ENCODE results near the gene S100A14. TPM values are rescaled to one million over a fixed set of nuclear protein-coding genes. Genes with fewer than 3 reads are reported as not detected.

The S100A14 gene
- total RNA-seq, 1 donor = 0.36 TPM

DNA sequence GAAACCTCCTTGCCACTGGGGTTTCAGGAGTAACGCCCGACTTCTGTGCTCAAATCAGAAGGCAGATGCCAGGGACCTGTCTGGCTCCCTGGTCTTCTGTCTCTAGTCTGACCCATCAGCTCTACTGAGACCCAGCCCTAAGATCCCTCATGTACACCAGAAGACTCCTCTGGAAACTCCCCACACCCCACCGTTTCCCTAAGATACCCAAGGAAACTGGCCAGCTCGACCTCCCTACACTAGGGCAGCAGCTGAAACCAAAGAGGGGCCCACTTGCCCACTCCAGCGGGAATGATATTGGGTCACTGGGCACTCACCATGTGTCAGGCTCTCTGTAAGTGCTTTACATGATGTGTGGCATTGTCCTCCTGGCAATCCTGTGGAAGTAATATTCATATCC lies 2.7 kb downstream of the S100A14 start:
- H3K79me2 ChIP-seq (ENCODE audit: insufficient read depth, low read length) = peaks cover 48% of the 10 kb centered on the region

DNA sequence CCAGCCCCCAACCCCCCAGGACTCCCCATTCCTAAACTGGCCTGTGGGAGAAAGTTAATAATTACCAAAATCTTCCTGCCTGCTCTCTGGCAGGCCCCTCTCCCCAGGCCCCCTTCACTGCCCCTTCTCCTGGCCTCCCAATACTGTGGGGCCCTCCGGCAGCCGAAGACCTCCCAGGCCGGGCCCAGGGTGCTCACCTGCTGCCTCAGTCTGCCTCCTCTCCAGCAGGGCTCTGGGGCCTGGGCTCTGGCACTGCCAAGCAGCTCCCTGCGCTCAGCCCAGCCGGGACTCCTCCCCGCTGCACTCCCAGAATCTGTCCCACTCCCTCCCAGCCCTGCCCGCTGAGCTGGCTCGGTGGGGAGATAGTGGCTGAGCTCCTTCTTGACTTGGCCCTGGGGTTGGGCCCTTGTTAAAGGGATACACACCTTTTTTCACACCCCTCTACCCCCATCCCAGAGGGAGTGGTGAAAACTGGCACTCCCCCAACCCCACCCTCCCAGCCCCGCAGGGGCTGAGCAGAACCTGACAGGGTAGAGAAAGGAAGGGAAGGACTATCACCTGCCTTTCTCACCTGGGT lies 3.3 kb downstream of the S100A14 start, which contains the start of gene S100A16:
Gene S100A16, minus strand, starts transcription at position 383 of the 577 bp plus-strand sequence. CDS start 4,986 bp downstream, outside the sequence.
- DNase-seq (ENCODE audit: insufficient read length, low spot score, missing footprints) = peak; percentile 98
- peak within 1 kb of the TSS; percentile 78 for H3K27ac ChIP-seq (ENCODE audit: low read depth, low read length)
- H3K79me2 ChIP-seq (ENCODE audit: insufficient read depth, low read length) = peaks cover 54% of the 10 kb centered on the region

More for the DNA sequence above, 2.7 kb downstream of the S100A14 start:
- Histone ChIP-seq H3K4me1 (ENCODE audit: insufficient read depth, low read length) (peaks cover 43% of the 10 kb centered on the region), H3K9me3 (ENCODE audit: low read depth, low read length) (no peaks in the 10 kb centered on the region), H3K4me3 (ENCODE audit: insufficient read depth, low read length) (peak overlapping the region; percentile 88), H4K20me1 (ENCODE audit: insufficient read depth, low read length) (peaks cover 18% of the 10 kb centered on the region), H3K27ac (ENCODE audit: low read depth, low read length) (no peak overlapping the region), H2AFZ (ENCODE audit: low read length) (peak overlapping the region; percentile 60), H3K4me2 (ENCODE audit: insufficient read depth, low read length) (peak overlapping the region; percentile 91), H3K36me3 (ENCODE audit: insufficient read depth, low read length) (peaks cover 4% of the 10 kb centered on the region), H3K27me3 (ENCODE audit: insufficient read depth, low read length) (no peaks in the 10 kb centered on the region)
- DNase-seq (ENCODE audit: insufficient read length, low spot score, missing footprints) = peak; percentile 81
- TF ChIP-seq, protein P1, sequence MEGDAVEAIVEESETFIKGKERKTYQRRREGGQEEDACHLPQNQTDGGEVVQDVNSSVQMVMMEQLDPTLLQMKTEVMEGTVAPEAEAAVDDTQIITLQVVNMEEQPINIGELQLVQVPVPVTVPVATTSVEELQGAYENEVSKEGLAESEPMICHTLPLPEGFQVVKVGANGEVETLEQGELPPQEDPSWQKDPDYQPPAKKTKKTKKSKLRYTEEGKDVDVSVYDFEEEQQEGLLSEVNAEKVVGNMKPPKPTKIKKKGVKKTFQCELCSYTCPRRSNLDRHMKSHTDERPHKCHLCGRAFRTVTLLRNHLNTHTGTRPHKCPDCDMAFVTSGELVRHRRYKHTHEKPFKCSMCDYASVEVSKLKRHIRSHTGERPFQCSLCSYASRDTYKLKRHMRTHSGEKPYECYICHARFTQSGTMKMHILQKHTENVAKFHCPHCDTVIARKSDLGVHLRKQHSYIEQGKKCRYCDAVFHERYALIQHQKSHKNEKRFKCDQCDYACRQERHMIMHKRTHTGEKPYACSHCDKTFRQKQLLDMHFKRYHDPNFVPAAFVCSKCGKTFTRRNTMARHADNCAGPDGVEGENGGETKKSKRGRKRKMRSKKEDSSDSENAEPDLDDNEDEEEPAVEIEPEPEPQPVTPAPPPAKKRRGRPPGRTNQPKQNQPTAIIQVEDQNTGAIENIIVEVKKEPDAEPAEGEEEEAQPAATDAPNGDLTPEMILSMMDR (IDR thresholded peaks at IDR 0.05; ENCODE audit: extremely low read depth, low read depth, low read length) = no peak

DNA sequence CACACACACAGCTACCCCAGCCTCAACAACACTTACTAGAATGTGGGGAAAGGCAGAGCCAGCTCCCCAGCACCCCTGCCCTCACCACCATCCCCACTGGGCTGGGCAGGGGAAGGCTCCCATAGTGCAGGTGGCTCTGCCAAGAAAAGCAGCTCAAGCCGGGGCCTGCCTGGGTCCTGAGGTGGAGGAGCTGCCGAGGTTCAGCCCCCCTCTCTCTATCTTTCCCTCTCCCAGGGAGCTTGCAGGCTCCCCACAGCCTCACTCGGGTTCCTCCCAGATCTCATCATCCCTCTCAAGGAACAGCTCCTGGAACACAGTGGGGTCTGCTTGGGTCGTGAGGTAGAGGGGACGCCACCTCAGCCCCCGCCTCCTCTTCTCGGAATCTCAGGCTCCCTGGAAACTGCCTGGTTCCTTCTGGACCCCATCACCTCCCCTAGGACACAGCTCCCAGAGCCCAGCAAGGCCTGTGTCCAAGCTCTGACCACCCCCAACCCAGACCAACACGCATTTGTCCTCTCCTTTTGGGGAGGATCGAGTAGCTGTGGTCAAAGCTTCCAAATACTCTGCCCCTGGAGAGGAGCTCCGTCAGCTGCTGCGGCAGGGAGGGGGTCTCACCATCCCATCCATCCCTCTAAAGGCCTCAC lies 3.9 kb downstream of the S100A14 start:
- H3K4me1 ChIP-seq (ENCODE audit: insufficient read depth, low read length) = peaks cover 46% of the 10 kb centered on the region
- H3K27ac ChIP-seq (ENCODE audit: low read depth, low read length) = peak overlapping the region; percentile 78
- H3K27me3 ChIP-seq (ENCODE audit: insufficient read depth, low read length) = no peaks in the 10 kb centered on the region
- H4K20me1 ChIP-seq (ENCODE audit: insufficient read depth, low read length) = peaks cover 20% of the 10 kb centered on the region
- peaks cover 7% of the 10 kb centered on the region for H3K36me3 ChIP-seq (ENCODE audit: insufficient read depth, low read length)
- peaks cover 60% of the 10 kb centered on the region for H3K79me2 ChIP-seq (ENCODE audit: insufficient read depth, low read length)
- H3K4me3 ChIP-seq (ENCODE audit: insufficient read depth, low read length) = peak overlapping the region; percentile 88
- TF ChIP-seq, protein P1 (IDR thresholded peaks at IDR 0.05; ENCODE audit: extremely low read depth, low read depth, low read length) = no peak
- no peak for DNase-seq (ENCODE audit: insufficient read length, low spot score, missing footprints)
- peak overlapping the region; percentile 43 for H2AFZ ChIP-seq (ENCODE audit: low read length)
- no peaks in the 10 kb centered on the region for H3K9me3 ChIP-seq (ENCODE audit: low read depth, low read length)
- peak overlapping the region; percentile 91 for H3K4me2 ChIP-seq (ENCODE audit: insufficient read depth, low read length)

More for the DNA sequence above, 3.3 kb downstream of the S100A14 start, which contains the start of gene S100A16:
- Histone ChIP-seq H2AFZ (ENCODE audit: low read length) (peak within 1 kb of the TSS; percentile 60), H3K4me3 (ENCODE audit: insufficient read depth, low read length) (peak within 1 kb of the TSS; percentile 88), H3K9me3 (ENCODE audit: low read depth, low read length) (no peaks in the 10 kb centered on the region), H4K20me1 (ENCODE audit: insufficient read depth, low read length) (peaks cover 18% of the 10 kb centered on the region), H3K36me3 (ENCODE audit: insufficient read depth, low read length) (peaks cover 2% of the 10 kb centered on the region), H3K27me3 (ENCODE audit: insufficient read depth, low read length) (no peaks in the 10 kb centered on the region), H3K4me2 (ENCODE audit: insufficient read depth, low read length) (peak within 1 kb of the TSS; percentile 91), H3K4me1 (ENCODE audit: insufficient read depth, low read length) (peaks cover 46% of the 10 kb centered on the region)
- TF ChIP-seq, protein P1 (IDR thresholded peaks at IDR 0.05; ENCODE audit: extremely low read depth, low read depth, low read length) = no peak

DNA sequence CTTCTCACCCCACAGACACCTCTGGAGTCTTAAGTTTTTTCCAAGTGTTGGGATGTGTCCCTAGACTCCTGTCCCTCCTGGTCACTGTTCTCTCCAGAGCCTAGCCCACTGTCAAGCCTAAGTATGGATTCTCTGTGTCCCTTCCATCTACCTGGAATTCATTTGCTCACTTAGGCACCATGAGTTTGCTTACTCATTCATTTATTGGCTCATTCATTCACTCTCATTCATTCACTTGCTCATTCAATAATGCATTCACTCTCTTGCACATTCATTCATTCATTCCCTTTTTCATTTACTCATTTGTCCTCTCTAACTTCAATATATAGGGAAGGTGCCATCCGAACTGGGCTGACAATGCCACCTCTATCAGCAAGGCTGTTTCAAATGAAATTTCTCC lies 4.8 kb downstream of the S100A14 start:
- H3K4me1 ChIP-seq (ENCODE audit: insufficient read depth, low read length) = peaks cover 46% of the 10 kb centered on the region
- H3K27me3 ChIP-seq (ENCODE audit: insufficient read depth, low read length) = no peaks in the 10 kb centered on the region
- peaks cover 24% of the 10 kb centered on the region for H4K20me1 ChIP-seq (ENCODE audit: insufficient read depth, low read length)
- H3K27ac ChIP-seq (ENCODE audit: low read depth, low read length) = peak overlapping the region; percentile 78
- H3K4me3 ChIP-seq (ENCODE audit: insufficient read depth, low read length) = peak overlapping the region; percentile 88
- no peaks in the 10 kb centered on the region for H3K9me3 ChIP-seq (ENCODE audit: low read depth, low read length)
- TF ChIP-seq, protein P1 (IDR thresholded peaks at IDR 0.05; ENCODE audit: extremely low read depth, low read depth, low read length) = no peak
- H3K79me2 ChIP-seq (ENCODE audit: insufficient read depth, low read length) = peaks cover 69% of the 10 kb centered on the region
- peak overlapping the region; percentile 91 for H3K4me2 ChIP-seq (ENCODE audit: insufficient read depth, low read length)
- H3K36me3 ChIP-seq (ENCODE audit: insufficient read depth, low read length) = peaks cover 16% of the 10 kb centered on the region
- H2AFZ ChIP-seq (ENCODE audit: low read length) = no peak overlapping the region
- DNase-seq (ENCODE audit: insufficient read length, low spot score, missing footprints) = no peak
